HepG2 (cell line): ENCODE data around the gene TIMM8B. TPM values are rescaled to one million over a fixed set of nuclear protein-coding genes. Genes with fewer than 3 reads are reported as not detected.
"Not testable (repeated sequence)": the region's sequence is repeated elsewhere in the genome, so short reads cannot be mapped to it uniquely, and the experiment has no call there.

Source experiments
- ATAC-seq: fragments of 200-7000 bp; cut with Tn5 transposase; 3 replicates; pipeline ENCODE4 v1.9.1; 2020; ENCODE audit warnings: mild to moderate bottlenecking, moderate library complexity
- BruUV-seq: library from RNA; stranded (reverse); fragments of 400-500 nt; replicated peaks from 2 replicates; lab custom pipeline; 2021; lab: Mats Ljungman, UMichigan
- CTCF ChIA-PET: fragments of 300-600 bp; formaldehyde crosslinking; extraction: SDS; loops from one replicate; lab custom pipeline; 2021; ENCODE audit warnings: low total read pairs, inconsistent platforms, low intra/inter-chr PET ratio; lab: Yijun Ruan, JAX
- POLR2A ChIA-PET: fragments of 350-600 bp; sonication (Branson Sonifier 250); formaldehyde crosslinking; loops from one replicate; lab custom pipeline; 2020; ENCODE audit warnings: antibody characterized with exemption, inconsistent platforms; lab: Yijun Ruan, JAX
- DNase-seq: peaks from one replicate; pipeline ENCODE4 v3.0.0-alpha.2; 2015; ENCODE audit warnings: low spot score
- FAIRE-seq: peaks from 3 replicates; lab custom pipeline; 2011; peaks lifted over from hg19 to GRCh38; lab: Jason Lieb, UNC
- H2AFZ ChIP-seq: one replicate; pipeline ENCODE4 v1.6.1; 2011; ENCODE audit warnings: low read length, inconsistent platforms
- H3K27ac ChIP-seq: fragments of 300-600 bp; 3 replicates; pipeline ENCODE4 v1.8.0; 2011; ENCODE audit warnings: mixed run types, mild to moderate bottlenecking, mixed read lengths, low read length, inconsistent platforms; ENCODE audit not compliant: insufficient read depth; ENCODE audit errors: extremely low read length
- H3K27me3 ChIP-seq, 2 experiments: fragments of 200-600 bp in 1 of 2; 2 replicates in 1 of 2; 3 replicates in 1 of 2; pipeline versions ENCODE4 v1.6.0 to v1.8.0; 2011; ENCODE audit warnings: low read length in 2 of 2, mild to moderate bottlenecking in 2 of 2, moderate library complexity in 2 of 2, inconsistent platforms in 1 of 2; ENCODE audit not compliant: insufficient read depth in 2 of 2, control insufficient read depth in 1 of 2
- H3K36me3 ChIP-seq, 2 experiments: fragments of 200-600 bp in 1 of 2; replicated peaks in 1 of 2; 2 replicates in 1 of 2; 3 replicates in 1 of 2; pipeline versions ENCODE4 v1.5.1 to v1.8.0; 2011; ENCODE audit warnings: low read length in 2 of 2, inconsistent platforms in 1 of 2; ENCODE audit not compliant: insufficient read depth in 2 of 2, control insufficient read depth in 1 of 2
- H3K4me1 ChIP-seq: 2 replicates; pipeline ENCODE4 v1.5.1; 2012; ENCODE audit warnings: low read length, inconsistent platforms; ENCODE audit not compliant: insufficient read depth
- H3K4me2 ChIP-seq: 2 replicates; pipeline ENCODE4 v1.6.0; 2011; ENCODE audit warnings: low read depth, low read length, inconsistent platforms
- H3K4me3 ChIP-seq, 3 experiments: fragments of 200-600 bp in 1 of 3; sonication (generic), shearing (Covaris generic) in 1 of 3; replicated peaks in 1 of 3; 2 replicates each; pipeline ENCODE4 v1.5.1; 2011 to 2016; ENCODE audit warnings: low read length in 3 of 3, inconsistent platforms in 2 of 3, low read depth in 2 of 3, mild to moderate bottlenecking in 2 of 3, control low read depth in 1 of 3, mixed read lengths in 1 of 3; ENCODE audit not compliant: insufficient read depth in 1 of 3
- H3K79me2 ChIP-seq: one replicate; pipeline ENCODE4 v1.6.1; 2011; ENCODE audit warnings: low read length, inconsistent platforms; ENCODE audit not compliant: insufficient read depth
- H3K9ac ChIP-seq: 2 replicates; pipeline ENCODE4 v1.6.0; 2011; ENCODE audit warnings: mild to moderate bottlenecking, low read depth, low read length, inconsistent platforms; ENCODE audit not compliant: insufficient read depth
- H3K9me3 ChIP-seq: 2 replicates; pipeline ENCODE4 v1.5.1; 2012; ENCODE audit warnings: mild to moderate bottlenecking, low read length
- H4K20me1 ChIP-seq: 2 replicates; pipeline ENCODE4 v1.6.0; 2011; ENCODE audit warnings: inconsistent platforms, mild to moderate bottlenecking, low read length, moderate library complexity; ENCODE audit not compliant: insufficient read depth
- ATF7-NPFF ChIP-seq: sonication (generic); formaldehyde crosslinking; IDR thresholded peaks from 2 replicates; pipeline ENCODE4 v1.8.1; 2023; ENCODE audit warnings: mild to moderate bottlenecking, low read depth, missing genetic modification reagents, moderate library complexity
- BHLHE40 ChIP-seq: IDR thresholded peaks from 2 replicates; pipeline ENCODE4 v1.6.1; 2011; ENCODE audit warnings: low read length, improper control_type of control experiment
- MIER2 ChIP-seq: IDR thresholded peaks from 2 replicates; pipeline ENCODE4 v1.6.1; 2016; ENCODE audit warnings: missing biosample characterization, missing genetic modification reagents
- NCOR1 ChIP-seq: fragments of 200-600 bp; sonication (generic); IDR thresholded peaks from 2 replicates; pipeline ENCODE4 v1.7.0; 2017; ENCODE audit warnings: antibody characterized with exemption, low read length, borderline replicate concordance
- ONECUT2 ChIP-seq: sonication (generic); formaldehyde crosslinking; IDR thresholded peaks from 2 replicates; pipeline ENCODE4 v1.4.0; 2020; ENCODE audit warnings: missing genetic modification reagents
- PRPF4 ChIP-seq: fragments of 200-400 bp; formaldehyde crosslinking; IDR thresholded peaks from 2 replicates; pipeline ENCODE4 v1.6.1; 2016; ENCODE audit warnings: low read length, low read depth; ENCODE audit not compliant: poor library complexity, severe bottlenecking
- SCMH1 ChIP-seq: sonication (generic); formaldehyde crosslinking; IDR thresholded peaks from 2 replicates; pipeline ENCODE4 v1.9.0; 2021; ENCODE audit warnings: missing genetic modification reagents, mild to moderate bottlenecking, borderline replicate concordance
- ZNF33A ChIP-seq: sonication (generic); formaldehyde crosslinking; IDR thresholded peaks from 2 replicates; pipeline ENCODE4 v1.5.1; 2020; ENCODE audit warnings: missing genetic modification reagents, mild to moderate bottlenecking, moderate library complexity, borderline replicate concordance
- ZNF839 ChIP-seq: sonication (generic); formaldehyde crosslinking; IDR thresholded peaks from 2 replicates; pipeline ENCODE4 v1.4.0; 2020; ENCODE audit warnings: missing genetic modification reagents, mild to moderate bottlenecking, borderline replicate concordance
- whole genome bisulfite sequencing: methylation state at CpG from one replicate; pipeline ENCODE4 v1.1.6; 2017; ENCODE audit warnings: low lambda C conversion rate; 5-methylcytosine and 5-hydroxymethylcytosine counted together
- in situ Hi-C: cut with HindIII; loops from 2 replicates; pipeline ENCODE4 v1.10.0; 2017; ENCODE audit warnings: low pct_unique_long_range_greater_than_20kb; ENCODE audit not compliant: extremely low pct_ligation_motif_present
- intact Hi-C: fragments of 100-400 bp; cut with micrococcal nuclease; formaldehyde crosslinking; loops from one replicate; pipeline ENCODE4 v1.10.0; 2022; ENCODE audit not compliant: unreplicated experiment
- polyA plus RNA-seq, 8 experiments: library from polyadenylated mRNA; depleted of rRNA in 3 of 8; stranded (reverse) in 7 of 8; unstranded in 1 of 8; fragments of >200 nt; fragmentation: Illumina TruSeq in 4 of 8; extraction: Trizol in 4 of 8; gene quantifications; 2 replicates each; pipeline versions ENCODE4 v1.2.1 to v1.2.3, GENCODE V29; 2011 to 2016; ENCODE audit warnings: low read depth in 4 of 8, missing spikeins in 1 of 8, mixed read lengths in 1 of 8; ENCODE audit not compliant: insufficient read depth in 1 of 8
- total RNA-seq, 5 experiments: library from RNA; depleted of rRNA; stranded (reverse); fragments of >200 nt; fragmentation: Illumina TruSeq; extraction: Trizol; gene quantifications; 2 replicates each; pipeline ENCODE4 v1.2.3, GENCODE V29; 2016; ENCODE audit warnings: low read depth in 1 of 5

TIMM8B gene
- total and polyA plus RNA-seq, 2 of the 13 experiments (the other 11 are each of a cell fraction or from before 2014, with no cell fraction given) = 84.5 to 98.3 TPM

DNA sequence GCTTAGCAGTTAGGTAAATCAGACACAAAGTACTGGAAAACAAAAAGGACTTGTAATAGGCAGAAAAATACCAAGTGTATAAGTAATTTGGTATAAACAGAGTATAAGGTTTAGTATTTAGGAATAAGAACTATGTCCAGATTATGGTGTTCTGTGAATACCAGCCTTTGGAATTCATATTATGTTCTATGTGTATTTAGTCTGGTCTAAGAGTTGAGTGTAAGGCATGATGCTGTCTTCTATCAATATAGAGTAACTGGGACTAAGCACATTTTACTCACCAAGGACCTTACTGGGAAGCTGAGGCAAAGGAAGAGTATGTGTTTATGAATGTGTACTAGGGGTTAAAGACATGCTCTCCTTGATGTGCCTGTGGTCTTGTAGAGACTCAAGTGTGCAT, 9.6 kb upstream of the TIMM8B start:
- CTCF ChIA-PET = no interaction called here

DNA sequence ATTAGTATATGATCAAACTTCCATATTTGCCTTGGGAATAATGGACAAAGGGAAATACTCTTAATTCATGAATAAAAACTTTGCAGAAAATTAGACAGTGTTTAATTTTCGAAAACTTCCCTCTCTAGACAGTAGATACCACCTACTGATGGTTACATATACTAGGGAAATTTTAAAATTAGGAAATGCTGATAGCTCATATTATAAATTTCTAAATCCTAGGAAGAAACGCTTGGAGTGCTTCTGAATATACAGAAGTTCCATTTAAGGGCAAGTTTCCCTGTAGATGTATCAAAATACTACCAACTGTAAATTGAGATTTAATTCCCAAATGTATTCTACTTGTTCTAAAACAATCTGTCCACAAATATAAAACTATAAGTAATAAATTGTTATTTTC, 8.7 kb upstream of the TIMM8B start:
- intact Hi-C loops, H3K4me1 ChIP-seq, H3K4me3 ChIP-seq, ATAC-seq, FAIRE-seq, H3K9me3 ChIP-seq, H2AFZ ChIP-seq, H3K4me2 ChIP-seq, BruUV-seq, H3K79me2 ChIP-seq, in situ Hi-C loops, H3K9ac ChIP-seq, DNase-seq, POLR2A ChIA-PET, H4K20me1 ChIP-seq, H3K27ac ChIP-seq, H3K27me3 ChIP-seq, CTCF ChIA-PET: not testable (repeated sequence)
- WGBS = 95% methylated on average over 2 of the region's 2 CpGs
- peaks cover 5 to 28% of the 10 kb centered on the region in 2 experiments; a peak in 4 of 5 replicates for H3K36me3 ChIP-seq

More for the DNA sequence above, 9.6 kb upstream of the TIMM8B start:
- Histone ChIP-seq H3K4me3 (no peak overlapping the region), H3K4me1 (no peaks in the 10 kb centered on the region), H4K20me1 (no peaks in the 10 kb centered on the region), H3K9ac (no peak overlapping the region), H3K9me3 (no peaks in the 10 kb centered on the region), H3K79me2 (no peaks in the 10 kb centered on the region), H3K36me3 (peaks cover 5 to 21% of the 10 kb centered on the region in 2 experiments; a peak in 4 of 5 replicates), H3K27me3 (no peaks in the 10 kb centered on the region), H2AFZ (no peak overlapping the region), H3K4me2 (no peak overlapping the region), H3K27ac (no peak overlapping the region)
- in situ Hi-C loops = no loop called here
- DNase-seq = no peak
- FAIRE-seq = no peak
- POLR2A ChIA-PET = interaction anchor here (1.1 kb wide), 1 partner anchor 10 kb away, joined by 3 read pairs; the partner anchor contains the start of genes SDHD and TIMM8B
- TF ChIP-seq SCMH1 (CRISPR knock-in tag) (no peak), PRPF4 (no peak), ZNF839 (no peak), ZNF33A (no peak), ATF7-NPFF (CRISPR knock-in tag) (no peak), ONECUT2 (CRISPR knock-in tag) (no peak), MIER2 (CRISPR knock-in tag) (no peak), BHLHE40 (no peak), NCOR1 (no peak)
- intact Hi-C loops = no loop called here
- no TSS peak for BruUV-seq
- ATAC-seq = no peak
